A549 (cell line): ENCODE data around the gene STXBP4. TPM values are rescaled to one million over a fixed set of nuclear protein-coding genes. Genes with fewer than 3 reads are reported as not detected.

Experiments
- ATAC-seq, 2 experiments: fragments of 200-7000 bp in 1 of 2; fragments of >200 bp in 1 of 2; cut with Nextera tagmentation in 1 of 2; cut with Tn5 transposase in 1 of 2; 3 replicates each; pipeline versions ENCODE4 v1.8.0 to v1.9.1; 2018 to 2020; ENCODE audit warnings: mild to moderate bottlenecking in 1 of 2, moderate library complexity in 1 of 2
- CTCF ChIA-PET: fragments of 300-600 bp; sonication (Branson Sonifier 250); formaldehyde crosslinking; extraction: SDS; loops from one replicate; lab custom pipeline; 2021; ENCODE audit warnings: antibody characterized with exemption, inconsistent platforms; lab: Yijun Ruan, JAX
- POLR2A ChIA-PET: fragments of 350-600 bp; formaldehyde crosslinking; extraction: SDS; loops from one replicate; lab custom pipeline; 2021; ENCODE audit warnings: antibody characterized with exemption, inconsistent platforms; lab: Yijun Ruan, JAX
- DNase-seq, 2 experiments: peaks; one replicate each; pipeline versions ENCODE4 v3.0.0 to v3.0.0-alpha.2; 2011 to 2016; ENCODE audit warnings: low read depth in 1 of 2, low spot score in 1 of 2
- FAIRE-seq: peaks from 2 replicates; lab custom pipeline; 2011; peaks lifted over from hg19 to GRCh38; lab: Jason Lieb, UNC
- H3K27ac ChIP-seq, 2 experiments: fragments of >200 bp; sonication (Bioruptor Twin); formaldehyde crosslinking; 3 replicates each; pipeline ENCODE4 v1.5.1; 2016 to 2017
- H3K4me1 ChIP-seq: fragments of >200 bp; sonication (Bioruptor Twin); formaldehyde crosslinking; 3 replicates; pipeline ENCODE4 v1.6.1; 2016
- H3K4me2 ChIP-seq: fragments of >200 bp; sonication (Bioruptor Twin); formaldehyde crosslinking; 3 replicates; pipeline ENCODE4 v1.6.1; 2016
- H3K4me3 ChIP-seq: fragments of >200 bp; sonication (Bioruptor Twin); formaldehyde crosslinking; 3 replicates; pipeline ENCODE4 v1.5.1; 2016
- H3K9me3 ChIP-seq: fragments of >200 bp; sonication (Bioruptor Twin); formaldehyde crosslinking; 3 replicates; pipeline ENCODE4 v1.6.1; 2016
- BHLHE40 ChIP-seq: IDR thresholded peaks from 2 replicates; pipeline ENCODE4 v1.6.1; 2012; ENCODE audit warnings: low read depth, low read length, inconsistent platforms
- CBX2 ChIP-seq: fragments of 200-600 bp; sonication (generic); IDR thresholded peaks from 2 replicates; pipeline ENCODE4 v1.6.1; 2016; ENCODE audit warnings: low read depth, mild to moderate bottlenecking, borderline replicate concordance
- CBX8 ChIP-seq: fragments of 200-600 bp; sonication (generic); IDR thresholded peaks from 2 replicates; pipeline ENCODE4 v1.6.1; 2016
- CHD4 ChIP-seq: fragments of 200-600 bp; sonication (generic); IDR thresholded peaks from 2 replicates; pipeline ENCODE4 v1.6.1; 2016; ENCODE audit warnings: antibody characterized with exemption, mild to moderate bottlenecking, borderline replicate concordance
- CTCF ChIP-seq: fragments of >200 bp; sonication (Bioruptor Twin); formaldehyde crosslinking; IDR thresholded peaks from 3 replicates; pipeline ENCODE4 v1.5.1; 2016
- EHF ChIP-seq: fragments of 250-450 bp; sonication (Bioruptor Pico); IDR thresholded peaks from 2 replicates; pipeline ENCODE4 v1.5.0; 2020; ENCODE audit warnings: mild to moderate bottlenecking
- EHMT2 ChIP-seq: fragments of 200-600 bp; sonication (generic); IDR thresholded peaks from 2 replicates; pipeline ENCODE4 v1.6.1; 2016; ENCODE audit warnings: antibody characterized with exemption, low read depth, mild to moderate bottlenecking, moderate library complexity
- GATA3 ChIP-seq: IDR thresholded peaks from 2 replicates; pipeline ENCODE4 v1.6.1; 2012; ENCODE audit warnings: borderline replicate concordance
- HDAC2 ChIP-seq: fragments of 200-600 bp; sonication (generic); IDR thresholded peaks from 2 replicates; pipeline ENCODE4 v1.6.1; 2016
- JUNB ChIP-seq: fragments of >200 bp; sonication (Bioruptor Twin); formaldehyde crosslinking; IDR thresholded peaks from 2 replicates; pipeline ENCODE4 v1.6.1; 2016
- MAFK ChIP-seq: fragments of 450-650 bp; IDR thresholded peaks from 2 replicates; pipeline ENCODE4 v1.6.1; 2014; ENCODE audit not compliant: partially characterized antibody
- MAX ChIP-seq: IDR thresholded peaks from 2 replicates; pipeline ENCODE4 v1.6.1; 2012
- MAZ ChIP-seq: fragments of 150-350 bp; IDR thresholded peaks from 2 replicates; pipeline ENCODE4 v1.6.1; 2014; ENCODE audit warnings: antibody characterized with exemption, low read depth, low read length, borderline replicate concordance
- NFE2L2 ChIP-seq: fragments of 150-350 bp; conservative IDR thresholded peaks from 2 replicates; pipeline ENCODE4 v1.6.1; 2014; ENCODE audit warnings: low read length
- NPAS2 ChIP-seq: fragments of 250-450 bp; sonication (Bioruptor Pico); IDR thresholded peaks from 2 replicates; pipeline ENCODE4 v1.8.0; 2022; ENCODE audit warnings: mild to moderate bottlenecking, moderate library complexity, borderline replicate concordance
- PHF8 ChIP-seq: fragments of 200-600 bp; sonication (generic); IDR thresholded peaks from 2 replicates; pipeline ENCODE4 v1.6.1; 2016; ENCODE audit warnings: low read depth, mild to moderate bottlenecking, antibody characterized with exemption, moderate library complexity, borderline replicate concordance
- POLR2AphosphoS2 ChIP-seq: conservative IDR thresholded peaks from 2 replicates; pipeline ENCODE4 v1.6.1; 2012; ENCODE audit warnings: low read length, improper control_type of control experiment, inconsistent platforms
- RFX5 ChIP-seq: fragments of 450-650 bp; IDR thresholded peaks from 2 replicates; pipeline ENCODE4 v1.7.1; 2014; ENCODE audit warnings: antibody characterized with exemption, mild to moderate bottlenecking, moderate library complexity
- SREBF2 ChIP-seq: fragments of 450-650 bp; IDR thresholded peaks from 2 replicates; pipeline ENCODE4 v1.6.1; 2014; ENCODE audit warnings: mild to moderate bottlenecking, moderate library complexity
- USF2 ChIP-seq: fragments of 450-650 bp; IDR thresholded peaks from 2 replicates; pipeline ENCODE4 v1.6.1; 2014; ENCODE audit warnings: antibody characterized with exemption
- ZFP36 ChIP-seq: fragments of 450-650 bp; IDR thresholded peaks from 2 replicates; pipeline ENCODE4 v1.6.1; 2014; ENCODE audit warnings: borderline replicate concordance; ENCODE audit not compliant: partially characterized antibody
- ZNF302 ChIP-seq: fragments of 250-450 bp; sonication (Bioruptor Pico); IDR thresholded peaks from 2 replicates; pipeline ENCODE4 v1.9.0; 2021; ENCODE audit warnings: inconsistent platforms, mild to moderate bottlenecking, moderate library complexity
- WGBS: methylation state at CpG from one replicate; pipeline ENCODE4 v1.1.6; 2017; ENCODE audit errors: missing lambda C conversion rate; 5-methylcytosine and 5-hydroxymethylcytosine counted together
- polyA plus RNA-seq, 4 experiments: library from polyadenylated mRNA; depleted of rRNA in 3 of 4; stranded (reverse); fragments of >200 nt; fragmentation: RNase III in 1 of 4; extraction: RNeasy Plus Mini Kit Qiagen cat#74134 plus additional on column Dnase treatment in 1 of 4; gene quantifications; 2 replicates in 3 of 4; 3 replicates in 1 of 4; pipeline ENCODE4 v1.2.3, GENCODE V29; 2011 to 2017
- TF ChIP-seq, protein P1 (sequence below): fragments of 250-450 bp; sonication (Bioruptor Pico); IDR thresholded peaks from 2 replicates; pipeline ENCODE4 v1.5.0; 2021; ENCODE audit warnings: mild to moderate bottlenecking, moderate library complexity, borderline replicate concordance
- TF ChIP-seq, protein P2 (sequence below): fragments of 250-450 bp; sonication (Bioruptor Pico); IDR thresholded peaks from 2 replicates; pipeline ENCODE4 v1.5.0; 2020; ENCODE audit warnings: low read depth, mild to moderate bottlenecking, moderate library complexity
- TF ChIP-seq, protein P3 (sequence below): fragments of >200 bp; sonication (Bioruptor Twin); formaldehyde crosslinking; IDR thresholded peaks from 3 replicates; pipeline ENCODE4 v1.6.1; 2016

STXBP4 gene
- polyA plus RNA-seq, 2 of the 4 experiments (the other 2 are of a cell fraction), result 9.0 to 16.0 TPM

GRCh38 chr17:55175788-55176427, 207.3 kb downstream of the STXBP4 start (continued):
- TF ChIP-seq, protein P1, sequence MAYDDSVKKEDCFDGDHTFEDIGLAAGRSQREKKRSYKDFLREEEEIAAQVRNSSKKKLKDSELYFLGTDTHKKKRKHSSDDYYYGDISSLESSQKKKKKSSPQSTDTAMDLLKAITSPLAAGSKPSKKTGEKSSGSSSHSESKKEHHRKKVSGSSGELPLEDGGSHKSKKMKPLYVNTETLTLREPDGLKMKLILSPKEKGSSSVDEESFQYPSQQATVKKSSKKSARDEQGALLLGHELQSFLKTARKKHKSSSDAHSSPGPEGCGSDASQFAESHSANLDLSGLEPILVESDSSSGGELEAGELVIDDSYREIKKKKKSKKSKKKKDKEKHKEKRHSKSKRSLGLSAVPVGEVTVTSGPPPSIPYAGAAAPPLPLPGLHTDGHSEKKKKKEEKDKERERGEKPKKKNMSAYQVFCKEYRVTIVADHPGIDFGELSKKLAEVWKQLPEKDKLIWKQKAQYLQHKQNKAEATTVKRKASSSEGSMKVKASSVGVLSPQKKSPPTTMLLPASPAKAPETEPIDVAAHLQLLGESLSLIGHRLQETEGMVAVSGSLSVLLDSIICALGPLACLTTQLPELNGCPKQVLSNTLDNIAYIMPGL (CRISPR knock-in tag), result no peak
- TF ChIP-seq, protein P2, sequence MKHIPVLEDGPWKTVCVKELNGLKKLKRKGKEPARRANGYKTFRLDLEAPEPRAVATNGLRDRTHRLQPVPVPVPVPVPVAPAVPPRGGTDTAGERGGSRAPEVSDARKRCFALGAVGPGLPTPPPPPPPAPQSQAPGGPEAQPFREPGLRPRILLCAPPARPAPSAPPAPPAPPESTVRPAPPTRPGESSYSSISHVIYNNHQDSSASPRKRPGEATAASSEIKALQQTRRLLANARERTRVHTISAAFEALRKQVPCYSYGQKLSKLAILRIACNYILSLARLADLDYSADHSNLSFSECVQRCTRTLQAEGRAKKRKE, result no peak
- TF ChIP-seq, protein P3, sequence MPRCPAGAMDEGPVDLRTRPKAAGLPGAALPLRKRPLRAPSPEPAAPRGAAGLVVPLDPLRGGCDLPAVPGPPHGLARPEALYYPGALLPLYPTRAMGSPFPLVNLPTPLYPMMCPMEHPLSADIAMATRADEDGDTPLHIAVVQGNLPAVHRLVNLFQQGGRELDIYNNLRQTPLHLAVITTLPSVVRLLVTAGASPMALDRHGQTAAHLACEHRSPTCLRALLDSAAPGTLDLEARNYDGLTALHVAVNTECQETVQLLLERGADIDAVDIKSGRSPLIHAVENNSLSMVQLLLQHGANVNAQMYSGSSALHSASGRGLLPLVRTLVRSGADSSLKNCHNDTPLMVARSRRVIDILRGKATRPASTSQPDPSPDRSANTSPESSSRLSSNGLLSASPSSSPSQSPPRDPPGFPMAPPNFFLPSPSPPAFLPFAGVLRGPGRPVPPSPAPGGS, result no peak
- no peak for TF ChIP-seq RFX5

GRCh38 chr17:55177159-55177854, 208.7 kb downstream of the STXBP4 start:
- no peak overlapping the region for H3K4me2 ChIP-seq
- no peak overlapping the region for H3K27ac ChIP-seq
- FAIRE-seq (peak; percentile 36), DNase-seq (peak in 1 of 2 experiments; percentile 29), ATAC-seq (peak in 1 of 2 experiments; percentile 67; a peak in 3 of 6 replicates)
- no peak overlapping the region for H3K4me3 ChIP-seq
- H3K4me1 ChIP-seq, result no peaks in the 10 kb centered on the region
- TF ChIP-seq SREBF2 (no peak), CTCF (peak; percentile 13; the same call in 1 of the 3 replicates), MAFK (no peak), GATA3 (no peak), CHD4 (no peak), JUNB (no peak)
- H3K9me3 ChIP-seq, result peaks cover 8% of the 10 kb centered on the region; the same call in 2 of the 3 replicates
- WGBS, result 72% methylated on average over 3 of the region's 3 CpGs
- ChIA-PET POLR2A (no interaction called here), CTCF (interaction anchor here (1.0 to 1.7 kb wide), 2 partner anchors 10 to 106 kb away, joined by 3 read pairs; no protein-coding TSS in a partner anchor)

DNA sequence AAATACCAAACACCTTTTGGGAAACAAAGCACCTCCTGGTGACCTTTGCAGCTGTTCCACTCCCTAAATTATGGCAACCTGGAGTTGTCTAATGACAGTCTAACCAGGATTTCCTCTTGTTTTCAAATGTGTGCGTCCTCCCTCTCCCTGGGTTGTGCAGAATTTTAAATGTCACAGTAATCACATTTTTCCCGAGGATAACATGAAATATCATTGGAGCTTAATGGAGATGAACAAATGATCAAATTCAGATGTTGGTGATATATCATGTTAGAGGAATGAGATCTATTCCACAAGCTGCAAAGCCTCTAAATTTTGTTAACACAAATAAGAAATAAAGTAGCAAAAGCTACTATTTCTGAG, 209.3 kb downstream of the STXBP4 start:
- WGBS, result 85% methylated on average over 2 of the region's 2 CpGs
- Histone ChIP-seq H3K4me2 (no peak overlapping the region), H3K27ac (no peak overlapping the region), H3K4me1 (no peaks in the 10 kb centered on the region), H3K4me3 (no peak overlapping the region), H3K9me3 (peaks cover 8% of the 10 kb centered on the region; the same call in 2 of the 3 replicates)
- DNase-seq, result no peak
- POLR2A ChIA-PET, result no interaction called here
- no peak for FAIRE-seq
- CTCF ChIA-PET, result interaction anchor here (1.0 to 1.7 kb wide), 2 partner anchors 10 to 106 kb away, joined by 3 read pairs; no protein-coding TSS in a partner anchor
- no peak for ATAC-seq
- TF ChIP-seq MAFK (no peak), RFX5 (no peak), EHMT2 (no peak), NFE2L2 (no peak), ZNF302 (CRISPR knock-in tag) (no peak), NPAS2 (CRISPR knock-in tag) (no peak), MAX (no peak), BHLHE40 (no peak), USF2 (no peak), MAZ (no peak), ZFP36 (no peak), PHF8 (no peak), EHF (no peak), HDAC2 (no peak), CBX8 (no peak), POLR2AphosphoS2 (no peak), CBX2 (no peak)
